Panc1 (cell line): ENCODE results near the gene UACA. TPM values are rescaled to one million over a fixed set of nuclear protein-coding genes. Genes with fewer than 3 reads are reported as not detected.
"Not testable (repeated sequence)": the region's sequence is repeated elsewhere in the genome, so short reads cannot be mapped to it uniquely, and the experiment has no call there.

Experiments used
- ATAC-seq: fragments of 200-7000 bp; cut with Tn5 transposase; 2 replicates; pipeline ENCODE4 v1.9.1; 2020; ENCODE audit warnings: mild to moderate bottlenecking, moderate library complexity
- BruUV-seq: library from RNA; stranded (reverse); fragments of 400-500 nt; replicated peaks from 2 replicates; lab custom pipeline; 2021; lab: Mats Ljungman, UMichigan
- CTCF ChIA-PET: fragments of 300-600 bp; sonication (Branson Sonifier 250); formaldehyde crosslinking; loops from one replicate; lab custom pipeline; 2022; ENCODE audit warnings: antibody characterized with exemption; lab: Charles Lee
- POLR2A ChIA-PET: fragments of 300-600 bp; sonication (Branson Sonifier 250); formaldehyde crosslinking; loops from one replicate; lab custom pipeline; 2022; ENCODE audit warnings: antibody characterized with exemption; lab: Charles Lee
- DNase-seq: peaks from one replicate; pipeline ENCODE4 v3.0.0-alpha.2; 2010; ENCODE audit warnings: low read depth, low spot score
- H3K27ac ChIP-seq: 2 replicates; pipeline ENCODE4 v1.5.1; 2011; ENCODE audit warnings: mild to moderate bottlenecking, low read length, inconsistent platforms
- H3K27me3 ChIP-seq: fragments of 200-500 bp; sonication (Bioruptor generic); 2 replicates; pipeline ENCODE4 v1.6.0; 2014; ENCODE audit warnings: low read length, inconsistent platforms; ENCODE audit not compliant: control insufficient read depth, insufficient read depth
- H3K36me3 ChIP-seq: fragments of 200-500 bp; sonication (Bioruptor generic); 2 replicates; pipeline ENCODE4 v1.5.1; 2014; ENCODE audit warnings: inconsistent platforms, mild to moderate bottlenecking, low read length, moderate library complexity; ENCODE audit not compliant: control insufficient read depth, insufficient read depth
- H3K4me1 ChIP-seq: 2 replicates; pipeline ENCODE4 v1.5.1; 2011; ENCODE audit warnings: inconsistent platforms, mild to moderate bottlenecking, low read length, moderate library complexity; ENCODE audit not compliant: control insufficient read depth, insufficient read depth
- H3K4me3 ChIP-seq, 2 experiments: 2 replicates each; pipeline ENCODE4 v1.5.1; 2011 to 2012; ENCODE audit warnings: low read depth in 2 of 2, low read length in 2 of 2, mild to moderate bottlenecking in 2 of 2, inconsistent platforms in 1 of 2, moderate library complexity in 1 of 2
- H3K9me3 ChIP-seq: fragments of 200-500 bp; sonication (Bioruptor generic); 2 replicates; pipeline ENCODE4 v1.5.1; 2014; ENCODE audit warnings: low read depth, mild to moderate bottlenecking, inconsistent platforms, low read length, moderate library complexity; ENCODE audit not compliant: control insufficient read depth, insufficient read depth
- POLR2AphosphoS5 ChIP-seq: IDR thresholded peaks from 2 replicates; pipeline ENCODE4 v1.6.1; 2012; ENCODE audit warnings: mild to moderate bottlenecking, low read depth, low read length, moderate library complexity
- SIN3A ChIP-seq: IDR thresholded peaks from 2 replicates; pipeline ENCODE4 v1.6.1; 2012; ENCODE audit warnings: low read depth, mild to moderate bottlenecking, low read length, moderate library complexity, borderline replicate concordance; ENCODE audit not compliant: insufficient read depth
- TCF7L2 ChIP-seq: IDR thresholded peaks from 2 replicates; pipeline ENCODE4 v1.6.1; 2011; ENCODE audit warnings: mild to moderate bottlenecking, low read depth, low read length, inconsistent platforms
- in situ Hi-C: cut with HindIII; loops from 2 replicates; pipeline ENCODE4 v1.10.0; 2016; ENCODE audit warnings: low sequenced_read_pairs, low pct_unique_long_range_greater_than_20kb
- intact Hi-C: fragments of 100-400 bp; cut with micrococcal nuclease; formaldehyde crosslinking; loops from one replicate; pipeline ENCODE4 v1.10.0; 2022; ENCODE audit not compliant: unreplicated experiment
- total RNA-seq: library from RNA; stranded (reverse); gene quantifications from one replicate; pipeline ENCODE4 v1.2.1, GENCODE V29; 2021; ENCODE audit not compliant: unreplicated experiment
- TF ChIP-seq, protein P1 (sequence below): fragments of 450-650 bp; IDR thresholded peaks from 2 replicates; pipeline ENCODE4 v1.5.1; 2017; ENCODE audit warnings: mild to moderate bottlenecking
- TF ChIP-seq, protein P2 (sequence below), 2 experiments: IDR thresholded peaks; 2 replicates each; pipeline ENCODE4 v1.6.1; 2011 to 2012; ENCODE audit warnings: low read depth in 2 of 2, control low read depth in 1 of 2, low read length in 1 of 2, mild to moderate bottlenecking in 1 of 2, moderate library complexity in 1 of 2; ENCODE audit not compliant: insufficient read depth in 1 of 2

Gene UACA
- total RNA-seq, 1 experiment from 2014 or later: 303 TPM

- peak overlapping the region; percentile 42 to 50 for H3K4me3 ChIP-seq
Observed at GRCh38 chr15:70742928-70743327, 20.4 kb downstream of the UACA start.

GRCh38 chr15:70741677-70742293 is 21.6 kb downstream of the UACA start:
- no peak for ATAC-seq
- H3K27ac ChIP-seq: peak overlapping the region; percentile 97

More at GRCh38 chr15:70742928-70743327, 20.4 kb downstream of the UACA start:
- intact Hi-C loops (no loop called here), in situ Hi-C loops (no loop called here)
- peaks cover 62% of the 10 kb centered on the region for H3K4me1 ChIP-seq
- BruUV-seq: no TSS peak
- no peaks in the 10 kb centered on the region for H3K36me3 ChIP-seq
- CTCF ChIA-PET: no interaction called here
- POLR2A ChIA-PET: interaction anchor here (0.5 kb wide), 1 partner anchor 26 kb away, joined by 4 read pairs; no protein-coding TSS in a partner anchor
- ATAC-seq: no peak
- H3K27ac ChIP-seq: peak overlapping the region; percentile 97
- TF ChIP-seq TCF7L2: no peak
- TF ChIP-seq SIN3A: no peak
- TF ChIP-seq POLR2AphosphoS5: no peak
- TF ChIP-seq, protein P1, sequence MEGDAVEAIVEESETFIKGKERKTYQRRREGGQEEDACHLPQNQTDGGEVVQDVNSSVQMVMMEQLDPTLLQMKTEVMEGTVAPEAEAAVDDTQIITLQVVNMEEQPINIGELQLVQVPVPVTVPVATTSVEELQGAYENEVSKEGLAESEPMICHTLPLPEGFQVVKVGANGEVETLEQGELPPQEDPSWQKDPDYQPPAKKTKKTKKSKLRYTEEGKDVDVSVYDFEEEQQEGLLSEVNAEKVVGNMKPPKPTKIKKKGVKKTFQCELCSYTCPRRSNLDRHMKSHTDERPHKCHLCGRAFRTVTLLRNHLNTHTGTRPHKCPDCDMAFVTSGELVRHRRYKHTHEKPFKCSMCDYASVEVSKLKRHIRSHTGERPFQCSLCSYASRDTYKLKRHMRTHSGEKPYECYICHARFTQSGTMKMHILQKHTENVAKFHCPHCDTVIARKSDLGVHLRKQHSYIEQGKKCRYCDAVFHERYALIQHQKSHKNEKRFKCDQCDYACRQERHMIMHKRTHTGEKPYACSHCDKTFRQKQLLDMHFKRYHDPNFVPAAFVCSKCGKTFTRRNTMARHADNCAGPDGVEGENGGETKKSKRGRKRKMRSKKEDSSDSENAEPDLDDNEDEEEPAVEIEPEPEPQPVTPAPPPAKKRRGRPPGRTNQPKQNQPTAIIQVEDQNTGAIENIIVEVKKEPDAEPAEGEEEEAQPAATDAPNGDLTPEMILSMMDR: no peak
- TF ChIP-seq, protein P2, sequence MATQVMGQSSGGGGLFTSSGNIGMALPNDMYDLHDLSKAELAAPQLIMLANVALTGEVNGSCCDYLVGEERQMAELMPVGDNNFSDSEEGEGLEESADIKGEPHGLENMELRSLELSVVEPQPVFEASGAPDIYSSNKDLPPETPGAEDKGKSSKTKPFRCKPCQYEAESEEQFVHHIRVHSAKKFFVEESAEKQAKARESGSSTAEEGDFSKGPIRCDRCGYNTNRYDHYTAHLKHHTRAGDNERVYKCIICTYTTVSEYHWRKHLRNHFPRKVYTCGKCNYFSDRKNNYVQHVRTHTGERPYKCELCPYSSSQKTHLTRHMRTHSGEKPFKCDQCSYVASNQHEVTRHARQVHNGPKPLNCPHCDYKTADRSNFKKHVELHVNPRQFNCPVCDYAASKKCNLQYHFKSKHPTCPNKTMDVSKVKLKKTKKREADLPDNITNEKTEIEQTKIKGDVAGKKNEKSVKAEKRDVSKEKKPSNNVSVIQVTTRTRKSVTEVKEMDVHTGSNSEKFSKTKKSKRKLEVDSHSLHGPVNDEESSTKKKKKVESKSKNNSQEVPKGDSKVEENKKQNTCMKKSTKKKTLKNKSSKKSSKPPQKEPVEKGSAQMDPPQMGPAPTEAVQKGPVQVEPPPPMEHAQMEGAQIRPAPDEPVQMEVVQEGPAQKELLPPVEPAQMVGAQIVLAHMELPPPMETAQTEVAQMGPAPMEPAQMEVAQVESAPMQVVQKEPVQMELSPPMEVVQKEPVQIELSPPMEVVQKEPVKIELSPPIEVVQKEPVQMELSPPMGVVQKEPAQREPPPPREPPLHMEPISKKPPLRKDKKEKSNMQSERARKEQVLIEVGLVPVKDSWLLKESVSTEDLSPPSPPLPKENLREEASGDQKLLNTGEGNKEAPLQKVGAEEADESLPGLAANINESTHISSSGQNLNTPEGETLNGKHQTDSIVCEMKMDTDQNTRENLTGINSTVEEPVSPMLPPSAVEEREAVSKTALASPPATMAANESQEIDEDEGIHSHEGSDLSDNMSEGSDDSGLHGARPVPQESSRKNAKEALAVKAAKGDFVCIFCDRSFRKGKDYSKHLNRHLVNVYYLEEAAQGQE (IDR thresholded peaks at IDR 0.05; ENCODE audit: insufficient read depth in 1 of 2, low read depth in 2 of 2, low read length in 1 of 2): no peak
- H3K27me3 ChIP-seq: no peaks in the 10 kb centered on the region
- no peaks in the 10 kb centered on the region for H3K9me3 ChIP-seq
- no peak for DNase-seq

GRCh38 chr15:70741107-70741531 is 22.2 kb downstream of the UACA start:
- ChIA-PET POLR2A (no interaction called here), CTCF (no interaction called here)
- peak; percentile 73 for ATAC-seq
- H3K9me3 ChIP-seq: no peaks in the 10 kb centered on the region
- H3K4me1 ChIP-seq: peaks cover 77% of the 10 kb centered on the region
- BruUV-seq: no TSS peak
- in situ Hi-C loops: no loop called here
- intact Hi-C loops: no loop called here
- peak overlapping the region; percentile 97 for H3K27ac ChIP-seq
- H3K4me3 ChIP-seq: no peak overlapping the region
- H3K36me3 ChIP-seq: no peaks in the 10 kb centered on the region
- H3K27me3 ChIP-seq: no peaks in the 10 kb centered on the region
- no peak for DNase-seq
- TF ChIP-seq POLR2AphosphoS5: no peak

More at GRCh38 chr15:70741677-70742293, 21.6 kb downstream of the UACA start:
- Histone ChIP-seq H3K4me3 (no peak overlapping the region), H3K9me3 (no peaks in the 10 kb centered on the region), H3K36me3 (no peaks in the 10 kb centered on the region), H3K4me1 (peaks cover 70% of the 10 kb centered on the region), H3K27me3 (no peaks in the 10 kb centered on the region)
- TF ChIP-seq TCF7L2: no peak
- TF ChIP-seq POLR2AphosphoS5: 0 out of 2 replicates have a peak, but pooled peaks have one; percentile 18
- ChIA-PET POLR2A (no interaction called here), CTCF (no interaction called here)
- DNase-seq: peak; percentile 71
- in situ Hi-C loops: no loop called here
- TSS peak; percentile 1 for BruUV-seq
- intact Hi-C loops: no loop called here

GRCh38 chr15:70735040-70735439 is 28.3 kb downstream of the UACA start:
- H3K9me3 ChIP-seq, DNase-seq, H3K27ac ChIP-seq, POLR2A ChIA-PET, ATAC-seq, H3K4me3 ChIP-seq, H3K36me3 ChIP-seq, H3K27me3 ChIP-seq, in situ Hi-C loops, BruUV-seq, intact Hi-C loops: not testable (repeated sequence)
- CTCF ChIA-PET: interaction anchor here (0.7 kb wide), 1 partner anchor 106 kb away, joined by 3 read pairs; no protein-coding TSS in a partner anchor
- peaks cover 41% of the 10 kb centered on the region for H3K4me1 ChIP-seq
